Neural cell (in vitro differentiated cells): ENCODE results near the gene TEK. TPM values are rescaled to one million over a fixed set of nuclear protein-coding genes. Genes with fewer than 3 reads are reported as not detected.
A peak's percentile ranks its signal among the peaks of the same experiment; 100 is the strongest.

ENCODE experiments used
- H2AFZ ChIP-seq: fragments of 200-600, 300-800 bp; sonication (generic), shearing (Covaris generic); 2 replicates; pipeline ENCODE4 v1.6.0; 2014; ENCODE audit warnings: low read depth, mild to moderate bottlenecking, antibody characterized with exemption, low read length, moderate library complexity
- H3F3A ChIP-seq: fragments of 200-600 bp; shearing (Covaris generic); 2 replicates; pipeline ENCODE4 v1.6.1; 2016; ENCODE audit warnings: mild to moderate bottlenecking, moderate library complexity, mixed read lengths, antibody characterized with exemption, low read length; ENCODE audit not compliant: insufficient read depth, poor library complexity, severe bottlenecking
- H3K27ac ChIP-seq: fragments of 200-600, 300-800 bp; sonication (generic), shearing (Covaris generic); 2 replicates; pipeline ENCODE4 v1.5.1; 2014; ENCODE audit warnings: mild to moderate bottlenecking, low read length, moderate library complexity
- H3K27me3 ChIP-seq: fragments of 300-800, 200-600 bp; sonication (generic), shearing (Covaris generic); 2 replicates; pipeline ENCODE4 v1.6.0; 2014; ENCODE audit warnings: mild to moderate bottlenecking, low read depth, low read length, moderate library complexity; ENCODE audit not compliant: insufficient read depth
- H3K36me3 ChIP-seq: fragments of 300-800, 200-600 bp; sonication (generic), shearing (Covaris generic); 2 replicates; pipeline ENCODE4 v1.5.1; 2014; ENCODE audit warnings: mild to moderate bottlenecking, antibody characterized with exemption, low read length, moderate library complexity; ENCODE audit not compliant: insufficient read depth
- H3K4me2 ChIP-seq: fragments of 300-800, 200-600 bp; sonication (generic), shearing (Covaris generic); 2 replicates; pipeline ENCODE4 v1.6.0; 2014; ENCODE audit warnings: mild to moderate bottlenecking, low read length
- H3K4me3 ChIP-seq: fragments of 300-800, 200-600 bp; sonication (generic), shearing (Covaris generic); 2 replicates; pipeline ENCODE4 v1.5.1; 2014; ENCODE audit warnings: mild to moderate bottlenecking, low read length, moderate library complexity
- H3K79me2 ChIP-seq: fragments of 200-600 bp; shearing (Covaris generic); replicated peaks from 2 replicates; pipeline ENCODE4 v1.6.0; 2014; ENCODE audit warnings: mild to moderate bottlenecking, low read length, moderate library complexity; ENCODE audit not compliant: insufficient read depth
- H3K9ac ChIP-seq: fragments of 300-800, 200-600 bp; sonication (generic), shearing (Covaris generic); 2 replicates; pipeline ENCODE4 v1.6.1; 2016; ENCODE audit warnings: mild to moderate bottlenecking, low read length, mixed read lengths
- H3K9me2 ChIP-seq: fragments of 200-600 bp; shearing (Covaris generic); 2 replicates; pipeline ENCODE4 v1.6.1; 2016; ENCODE audit warnings: mild to moderate bottlenecking, low read length, mixed read lengths; ENCODE audit not compliant: insufficient read depth
- H3K9me3 ChIP-seq: fragments of 200-600, 300-800 bp; sonication (generic), shearing (Covaris generic); 2 replicates; pipeline ENCODE4 v1.6.1; 2016; ENCODE audit warnings: mild to moderate bottlenecking, mixed run types, low read length, moderate library complexity, mixed read lengths
- H4K20me1 ChIP-seq: fragments of 200-600 bp; shearing (Covaris generic); 2 replicates; pipeline ENCODE4 v1.6.1; 2016; ENCODE audit warnings: mild to moderate bottlenecking, mixed run types; ENCODE audit not compliant: insufficient read depth
- EP300 ChIP-seq: fragments of 450-650 bp; conservative IDR thresholded peaks from 2 replicates; pipeline ENCODE4 v1.6.1; 2014; ENCODE audit warnings: antibody characterized with exemption, mild to moderate bottlenecking, moderate library complexity; ENCODE audit not compliant: poor library complexity, severe bottlenecking
- EZH2 ChIP-seq: fragments of 200-600, 300-800 bp; shearing (Covaris generic), sonication (generic); IDR thresholded peaks from 2 replicates; pipeline ENCODE4 v1.6.1; 2014; ENCODE audit warnings: antibody characterized with exemption, low read length, borderline replicate concordance, mild to moderate bottlenecking; ENCODE audit not compliant: insufficient read depth, poor library complexity, severe bottlenecking
- MXI1 ChIP-seq: fragments of 450-650 bp; conservative IDR thresholded peaks from 2 replicates; pipeline ENCODE4 v1.6.1; 2014; ENCODE audit warnings: antibody characterized with exemption, mild to moderate bottlenecking; ENCODE audit not compliant: poor library complexity, severe bottlenecking
- POLR2AphosphoS5 ChIP-seq: IDR thresholded peaks from 2 replicates; pipeline ENCODE4 v1.6.1; 2012
- RAD21 ChIP-seq: fragments of 450-650 bp; conservative IDR thresholded peaks from 2 replicates; pipeline ENCODE4 v1.6.1; 2014; ENCODE audit warnings: antibody characterized with exemption, mild to moderate bottlenecking, moderate library complexity
- SMC3 ChIP-seq: fragments of 450-650 bp; conservative IDR thresholded peaks from 2 replicates; pipeline ENCODE4 v1.6.1; 2014; ENCODE audit warnings: antibody characterized with exemption, mild to moderate bottlenecking, moderate library complexity; ENCODE audit not compliant: poor library complexity
- TAF1 ChIP-seq: IDR thresholded peaks from 2 replicates; pipeline ENCODE4 v1.6.1; 2012; ENCODE audit warnings: low read depth
- polyA plus RNA-seq: library from polyadenylated mRNA; depleted of rRNA; stranded (reverse); fragments of >200 nt; gene quantifications from 2 replicates; pipeline ENCODE4 v1.2.3, GENCODE V29; 2014
- TF ChIP-seq, protein P1 (sequence below): fragments of 450-650 bp; IDR thresholded peaks from 2 replicates; pipeline ENCODE4 v1.5.1; 2014; ENCODE audit warnings: antibody characterized with exemption, mild to moderate bottlenecking, moderate library complexity; ENCODE audit not compliant: poor library complexity, severe bottlenecking
- TF ChIP-seq, protein P2 (sequence below): IDR thresholded peaks from 2 replicates; pipeline ENCODE4 v1.6.1; 2012; ENCODE audit warnings: borderline replicate concordance

Gene TEK
- polyA plus RNA-seq, 1 donor from 2014 or later: 0.83 TPM

DNA sequence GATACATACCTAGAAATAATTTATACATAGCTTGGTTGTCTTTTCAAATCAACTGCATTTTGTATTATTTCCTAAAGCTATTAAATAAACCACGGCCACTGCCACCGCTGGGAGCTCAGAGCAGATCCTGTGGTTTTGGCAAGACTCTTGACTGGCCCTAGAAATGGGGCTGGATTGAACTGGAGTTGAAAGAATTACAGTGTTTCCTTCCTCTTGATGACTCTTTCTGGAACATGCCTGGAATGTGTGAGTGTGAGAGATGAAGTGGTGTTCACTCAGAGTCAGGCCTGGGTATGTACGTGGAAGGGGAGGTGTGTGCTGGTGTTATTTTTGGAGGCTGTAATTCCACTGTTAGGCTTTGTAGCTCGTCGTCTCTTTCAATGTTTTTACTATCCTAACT, 45.9 kb downstream of the TEK start:
- Histone ChIP-seq H3K27me3 (no peaks in the 10 kb centered on the region), H3F3A (no peaks in the 10 kb centered on the region), H3K9me3 (no peaks in the 10 kb centered on the region), H3K36me3 (no peaks in the 10 kb centered on the region), H3K9ac (no peak overlapping the region), H2AFZ (no peak overlapping the region), H3K9me2 (no peaks in the 10 kb centered on the region), H3K4me2 (no peak overlapping the region), H3K4me3 (no peak overlapping the region), H4K20me1 (no peaks in the 10 kb centered on the region), H3K27ac (no peak overlapping the region), H3K79me2 (no peaks in the 10 kb centered on the region)
- TF ChIP-seq MXI1 (no peak), TAF1 (no peak)

DNA sequence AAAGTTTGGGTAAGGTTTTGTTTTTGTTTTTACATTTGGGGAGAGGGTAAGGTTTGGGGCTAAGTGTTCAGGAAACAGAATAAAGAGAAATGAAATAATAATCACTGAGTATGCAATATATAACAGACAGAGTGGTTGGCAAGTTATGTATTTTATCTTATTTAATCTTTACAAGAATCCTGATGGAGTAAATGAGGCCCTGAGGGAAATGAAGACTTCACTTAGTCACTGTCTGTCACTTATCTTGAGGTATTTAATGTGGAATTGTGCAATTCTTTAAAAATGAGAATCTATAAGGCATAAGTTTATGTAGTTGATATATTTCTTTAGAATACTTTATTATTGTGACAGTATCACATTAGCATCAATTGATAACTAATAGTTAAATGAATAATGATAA, 48.1 kb downstream of the TEK start:
- no peaks in the 10 kb centered on the region for H3F3A ChIP-seq
- H3K79me2 ChIP-seq: no peaks in the 10 kb centered on the region
- no peaks in the 10 kb centered on the region for H3K9me2 ChIP-seq
- no peak overlapping the region for H3K27ac ChIP-seq
- no peak overlapping the region for H2AFZ ChIP-seq
- H3K4me2 ChIP-seq: no peak overlapping the region
- no peaks in the 10 kb centered on the region for H3K9me3 ChIP-seq
- H3K36me3 ChIP-seq: no peaks in the 10 kb centered on the region
- no peak overlapping the region for H3K9ac ChIP-seq
- H4K20me1 ChIP-seq: no peaks in the 10 kb centered on the region
- H3K27me3 ChIP-seq: no peaks in the 10 kb centered on the region
- TF ChIP-seq EZH2 (no peak), TAF1 (no peak), POLR2AphosphoS5 (peak; percentile 35), EP300 (no peak), MXI1 (no peak)
- TF ChIP-seq, protein P1, sequence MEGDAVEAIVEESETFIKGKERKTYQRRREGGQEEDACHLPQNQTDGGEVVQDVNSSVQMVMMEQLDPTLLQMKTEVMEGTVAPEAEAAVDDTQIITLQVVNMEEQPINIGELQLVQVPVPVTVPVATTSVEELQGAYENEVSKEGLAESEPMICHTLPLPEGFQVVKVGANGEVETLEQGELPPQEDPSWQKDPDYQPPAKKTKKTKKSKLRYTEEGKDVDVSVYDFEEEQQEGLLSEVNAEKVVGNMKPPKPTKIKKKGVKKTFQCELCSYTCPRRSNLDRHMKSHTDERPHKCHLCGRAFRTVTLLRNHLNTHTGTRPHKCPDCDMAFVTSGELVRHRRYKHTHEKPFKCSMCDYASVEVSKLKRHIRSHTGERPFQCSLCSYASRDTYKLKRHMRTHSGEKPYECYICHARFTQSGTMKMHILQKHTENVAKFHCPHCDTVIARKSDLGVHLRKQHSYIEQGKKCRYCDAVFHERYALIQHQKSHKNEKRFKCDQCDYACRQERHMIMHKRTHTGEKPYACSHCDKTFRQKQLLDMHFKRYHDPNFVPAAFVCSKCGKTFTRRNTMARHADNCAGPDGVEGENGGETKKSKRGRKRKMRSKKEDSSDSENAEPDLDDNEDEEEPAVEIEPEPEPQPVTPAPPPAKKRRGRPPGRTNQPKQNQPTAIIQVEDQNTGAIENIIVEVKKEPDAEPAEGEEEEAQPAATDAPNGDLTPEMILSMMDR: no peak
- no peak overlapping the region for H3K4me3 ChIP-seq

- Histone ChIP-seq H4K20me1 (no peaks in the 10 kb centered on the region), H3K9me3 (no peaks in the 10 kb centered on the region), H3K4me3 (no peak overlapping the region), H3F3A (no peaks in the 10 kb centered on the region), H3K79me2 (no peaks in the 10 kb centered on the region), H3K36me3 (no peaks in the 10 kb centered on the region), H3K27me3 (no peaks in the 10 kb centered on the region), H3K9me2 (no peaks in the 10 kb centered on the region), H3K27ac (no peak overlapping the region), H2AFZ (no peak overlapping the region), H3K9ac (no peak overlapping the region), H3K4me2 (no peak overlapping the region)
- TF ChIP-seq TAF1 (no peak), MXI1 (no peak)
These were observed 48.7 kb downstream of the TEK start for GRCh38 chr9:27157736-27158135.

- Histone ChIP-seq H3K36me3 (no peaks in the 10 kb centered on the region), H3K9me2 (no peaks in the 10 kb centered on the region), H3K27me3 (no peaks in the 10 kb centered on the region), H3K27ac (no peak overlapping the region), H3K9me3 (no peaks in the 10 kb centered on the region), H3K9ac (no peak overlapping the region), H3K79me2 (no peaks in the 10 kb centered on the region), H3K4me2 (no peak overlapping the region), H2AFZ (no peak overlapping the region), H3F3A (no peaks in the 10 kb centered on the region), H3K4me3 (no peak overlapping the region), H4K20me1 (no peaks in the 10 kb centered on the region)
- TF ChIP-seq SMC3 (no peak), POLR2AphosphoS5 (no peak), MXI1 (no peak), TAF1 (no peak), RAD21 (no peak), EP300 (no peak), EZH2 (no peak)
- TF ChIP-seq, protein P1: no peak
- TF ChIP-seq, protein P2, sequence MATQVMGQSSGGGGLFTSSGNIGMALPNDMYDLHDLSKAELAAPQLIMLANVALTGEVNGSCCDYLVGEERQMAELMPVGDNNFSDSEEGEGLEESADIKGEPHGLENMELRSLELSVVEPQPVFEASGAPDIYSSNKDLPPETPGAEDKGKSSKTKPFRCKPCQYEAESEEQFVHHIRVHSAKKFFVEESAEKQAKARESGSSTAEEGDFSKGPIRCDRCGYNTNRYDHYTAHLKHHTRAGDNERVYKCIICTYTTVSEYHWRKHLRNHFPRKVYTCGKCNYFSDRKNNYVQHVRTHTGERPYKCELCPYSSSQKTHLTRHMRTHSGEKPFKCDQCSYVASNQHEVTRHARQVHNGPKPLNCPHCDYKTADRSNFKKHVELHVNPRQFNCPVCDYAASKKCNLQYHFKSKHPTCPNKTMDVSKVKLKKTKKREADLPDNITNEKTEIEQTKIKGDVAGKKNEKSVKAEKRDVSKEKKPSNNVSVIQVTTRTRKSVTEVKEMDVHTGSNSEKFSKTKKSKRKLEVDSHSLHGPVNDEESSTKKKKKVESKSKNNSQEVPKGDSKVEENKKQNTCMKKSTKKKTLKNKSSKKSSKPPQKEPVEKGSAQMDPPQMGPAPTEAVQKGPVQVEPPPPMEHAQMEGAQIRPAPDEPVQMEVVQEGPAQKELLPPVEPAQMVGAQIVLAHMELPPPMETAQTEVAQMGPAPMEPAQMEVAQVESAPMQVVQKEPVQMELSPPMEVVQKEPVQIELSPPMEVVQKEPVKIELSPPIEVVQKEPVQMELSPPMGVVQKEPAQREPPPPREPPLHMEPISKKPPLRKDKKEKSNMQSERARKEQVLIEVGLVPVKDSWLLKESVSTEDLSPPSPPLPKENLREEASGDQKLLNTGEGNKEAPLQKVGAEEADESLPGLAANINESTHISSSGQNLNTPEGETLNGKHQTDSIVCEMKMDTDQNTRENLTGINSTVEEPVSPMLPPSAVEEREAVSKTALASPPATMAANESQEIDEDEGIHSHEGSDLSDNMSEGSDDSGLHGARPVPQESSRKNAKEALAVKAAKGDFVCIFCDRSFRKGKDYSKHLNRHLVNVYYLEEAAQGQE: no peak
These were observed 51.6 kb downstream of the TEK start for GRCh38 chr9:27160636-27161035.
